Ramos (cell line): ENCODE data around the gene SPDYE2B.
"Not testable (repeated sequence)": the region's sequence is repeated elsewhere in the genome, so short reads cannot be mapped to it uniquely, and the experiment has no call there.

Experiments used
- in situ Hi-C: fragments of 300-500 bp; cut with MboI; formaldehyde crosslinking; loops from one replicate; pipeline ENCODE4 v1.14.3; 2022; ENCODE audit warnings: low sequenced_read_pairs; ENCODE audit not compliant: unreplicated experiment

SPDYE2B gene

DNA sequence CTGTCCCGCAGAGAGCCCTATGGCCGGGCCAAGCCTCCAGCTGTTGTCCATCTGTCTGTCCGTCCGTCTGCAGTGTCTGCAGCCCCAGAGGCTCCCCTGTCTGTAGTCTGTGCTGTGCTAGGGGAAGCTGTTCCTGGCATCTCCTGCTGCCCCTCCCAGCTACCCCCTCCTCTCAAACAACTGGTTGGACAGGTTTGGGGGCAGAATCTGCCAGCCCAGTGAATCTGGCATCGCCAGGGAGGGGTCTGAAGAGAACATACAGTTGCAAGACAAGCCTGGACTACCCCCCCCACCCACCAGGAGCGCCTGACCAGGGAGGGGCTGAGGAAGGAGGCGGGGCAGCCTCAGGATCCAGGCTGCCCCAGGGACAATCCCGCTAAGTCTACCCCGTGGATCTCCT lies 7.4 kb upstream of the SPDYE2B start, which contains the start of gene UPK3BL1:
Gene UPK3BL1, minus strand, starts transcription at position 101 of the 400 bp plus-strand sequence. Its CDS starts 50 bp downstream, at position 51.
- in situ Hi-C loops, result not testable (repeated sequence)

DNA sequence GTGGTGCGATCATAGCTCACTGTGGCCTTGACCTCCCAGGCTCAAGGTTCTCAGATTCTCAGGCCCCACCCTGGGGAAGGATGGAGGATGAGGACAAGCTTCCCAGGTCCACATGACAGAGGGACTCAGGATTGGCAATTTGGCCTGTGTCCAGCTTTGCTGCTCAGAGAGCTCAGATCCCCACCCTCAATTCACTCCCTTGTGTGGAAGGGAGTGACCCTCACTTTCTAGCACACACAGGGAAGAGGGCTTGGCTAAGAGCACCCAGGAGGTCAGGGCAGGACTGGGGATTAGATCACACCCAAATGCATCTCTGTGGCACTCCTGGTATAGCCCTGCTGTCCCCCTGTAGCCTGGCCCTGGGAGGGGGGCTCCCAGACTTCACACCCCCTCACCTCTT lies 6.7 kb upstream of the SPDYE2B start:
- in situ Hi-C loops, result not testable (repeated sequence)

DNA sequence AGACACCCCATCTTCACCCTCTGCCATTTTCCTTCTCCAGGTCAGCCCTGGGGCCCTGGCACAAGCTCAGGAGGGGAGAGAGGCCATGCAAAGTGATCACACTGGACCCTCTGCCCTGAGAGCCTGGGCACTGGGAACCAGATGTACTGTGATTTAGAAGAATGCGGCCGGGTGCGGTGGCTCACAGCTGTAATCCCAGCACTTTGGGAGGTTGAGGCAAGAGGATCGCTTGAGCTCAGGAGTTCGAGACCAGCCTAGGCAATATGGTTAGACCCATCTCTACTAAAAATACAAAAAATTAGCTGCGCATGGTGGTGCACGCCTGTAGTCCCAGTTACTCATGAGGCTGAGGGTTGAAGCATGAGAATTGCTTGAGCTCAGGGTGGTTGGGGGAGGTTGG lies 2.3 kb upstream of the SPDYE2B start:
- in situ Hi-C loops, result not testable (repeated sequence)

DNA sequence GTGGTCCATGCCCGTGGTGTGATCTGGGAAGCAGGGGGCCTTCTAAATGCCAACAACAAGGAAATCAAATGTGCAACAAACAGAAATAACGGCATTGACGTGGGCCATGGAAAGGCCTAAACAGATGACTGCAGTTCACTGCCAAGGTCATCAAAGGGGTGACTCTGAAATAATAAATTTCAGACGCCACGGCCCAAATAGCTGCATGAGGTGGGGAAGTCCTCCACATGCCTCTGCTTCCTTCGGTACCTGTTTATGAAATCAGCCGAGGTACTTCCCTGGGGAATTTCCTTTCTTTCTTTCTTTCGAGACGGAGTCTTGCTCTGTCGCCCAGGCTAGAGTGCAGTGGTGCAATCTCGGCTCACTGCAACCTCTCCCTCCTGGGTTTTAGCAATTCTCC lies 14.6 kb downstream of the SPDYE2B start:
- in situ Hi-C loops, result not testable (repeated sequence)

DNA sequence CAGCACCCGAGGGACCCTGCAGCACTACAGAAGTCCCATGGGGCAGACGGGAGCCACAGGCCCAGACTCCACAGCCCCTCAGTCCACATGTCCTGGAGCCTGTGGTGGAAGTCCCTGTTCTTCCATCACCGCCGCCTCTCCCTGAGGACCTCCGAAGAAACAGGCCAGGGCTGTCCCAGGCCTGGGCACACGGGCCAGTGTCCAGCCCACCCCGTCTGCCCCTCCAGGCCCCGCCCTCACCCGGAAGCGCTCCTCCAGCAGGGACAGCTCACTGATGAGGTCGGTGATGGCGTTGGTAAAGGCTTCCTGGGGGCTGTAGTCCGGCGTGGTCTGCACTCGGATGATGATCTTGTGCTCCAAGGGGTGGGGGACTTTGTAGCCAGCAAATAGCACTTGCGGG lies 16.7 kb downstream of the SPDYE2B start:
- in situ Hi-C loops, result not testable (repeated sequence)

DNA sequence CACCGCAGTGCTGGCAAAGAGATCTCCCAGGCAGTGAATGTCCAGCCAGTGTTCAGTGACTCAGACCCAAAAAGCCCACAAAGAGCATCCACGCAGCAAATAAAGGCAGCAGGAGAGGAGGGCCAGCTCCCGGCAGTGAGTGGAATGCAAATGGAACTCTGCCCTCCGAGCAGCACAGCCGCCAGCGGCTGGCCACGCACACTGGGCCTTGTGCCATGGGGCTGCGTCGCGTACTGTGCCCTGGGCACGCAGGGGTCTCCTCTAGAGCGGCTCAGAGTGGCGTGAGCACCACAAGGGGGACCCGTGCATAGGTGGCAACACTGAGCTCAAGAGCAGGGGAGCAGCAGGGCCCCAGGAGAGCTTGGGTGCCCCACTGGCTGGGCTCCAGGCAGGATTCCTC lies 17.4 kb downstream of the SPDYE2B start:
- in situ Hi-C loops, result not testable (repeated sequence)

DNA sequence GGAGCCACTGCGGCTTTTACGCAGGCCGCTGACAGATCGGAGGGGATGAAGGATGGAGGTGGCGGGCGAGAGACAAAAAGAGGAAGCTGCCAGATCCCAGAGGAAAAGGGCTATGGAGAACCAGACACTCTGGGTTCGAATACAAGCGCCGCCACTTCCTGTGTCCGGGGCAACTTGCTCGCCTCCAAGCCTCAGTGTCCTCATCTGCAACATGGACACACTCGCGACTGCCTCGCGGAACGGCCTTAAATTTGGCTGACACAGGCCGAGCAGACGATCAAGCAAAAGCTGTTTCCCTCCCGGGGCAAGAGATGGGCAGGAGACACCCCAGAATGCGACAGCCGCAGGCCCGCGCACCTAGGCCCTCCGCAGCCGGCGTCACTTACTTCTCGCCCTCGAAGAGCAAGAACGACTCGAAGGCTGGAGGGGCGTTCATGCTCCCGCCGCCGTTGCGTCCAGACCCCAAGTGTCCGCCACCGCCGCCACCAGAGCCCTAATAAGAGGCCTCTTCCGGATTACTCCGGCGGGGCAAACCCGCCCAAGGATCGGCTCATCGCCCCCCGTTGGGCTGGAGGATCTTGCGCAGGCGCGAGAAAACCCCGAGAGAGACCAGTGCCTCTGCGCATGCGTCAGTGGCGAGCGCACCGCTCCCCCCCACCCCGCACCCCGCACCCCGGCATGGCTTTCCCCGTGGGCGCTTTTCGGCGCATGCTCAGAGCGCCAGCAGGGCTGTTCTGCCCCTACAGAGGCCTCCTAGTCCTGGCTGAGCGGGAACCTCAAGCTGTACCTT lies 21.2 kb downstream of the SPDYE2B start, which contains the start of gene POLR2J2:
Gene POLR2J2, minus strand, starts transcription at position 498 of the 790 bp plus-strand sequence. Its CDS starts 62 bp downstream, at position 436.
- in situ Hi-C loops, result not testable (repeated sequence)

DNA sequence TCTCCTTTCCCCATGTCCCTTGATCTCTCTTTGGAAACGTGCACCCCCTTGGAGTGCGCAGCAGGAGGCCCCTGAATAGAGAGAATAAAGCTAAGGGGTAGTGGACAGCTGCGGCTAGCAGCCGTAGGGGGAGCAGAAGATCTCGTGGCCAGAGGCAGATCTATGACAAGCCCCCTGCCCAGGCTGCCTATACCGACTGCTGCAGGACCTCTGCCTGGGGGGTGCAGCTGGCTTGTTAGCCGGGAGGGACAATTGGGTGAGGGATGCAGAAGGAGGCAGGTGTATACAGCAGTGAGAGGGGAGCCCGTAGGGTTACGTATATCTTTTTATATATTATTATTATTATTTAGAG lies 21.8 kb downstream of the SPDYE2B start:
- in situ Hi-C loops, result not testable (repeated sequence)

DNA sequence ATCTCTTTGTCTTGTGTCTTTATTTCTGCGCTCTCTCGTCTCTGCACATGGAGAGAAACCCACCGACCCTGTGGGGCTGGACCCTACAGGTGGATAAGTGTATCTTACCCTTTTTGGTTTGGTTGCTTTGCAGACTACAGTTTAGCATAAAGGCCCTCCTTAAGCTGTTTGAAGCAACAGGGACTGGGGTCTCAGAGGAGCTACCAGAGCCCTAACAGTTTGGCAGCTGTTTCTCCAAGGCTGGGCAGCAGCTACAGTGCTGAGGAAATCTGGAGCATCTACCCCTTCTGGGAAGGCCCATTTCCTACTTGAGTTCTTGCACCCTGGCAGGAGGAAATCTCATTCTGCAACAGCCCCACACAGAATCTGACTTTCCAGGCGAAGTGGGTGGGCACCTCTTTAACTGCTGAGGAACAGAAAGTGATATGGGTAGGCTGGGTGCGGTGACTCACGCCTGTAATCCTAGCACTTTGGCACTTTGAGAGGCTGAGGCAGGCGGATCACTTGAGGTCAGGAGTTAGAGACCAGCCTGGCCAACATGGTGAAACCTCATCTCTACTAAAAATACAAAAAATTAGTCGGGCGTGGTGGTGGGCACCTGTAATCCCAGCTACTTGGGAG lies 23.4 kb downstream of the SPDYE2B start:
- in situ Hi-C loops, result not testable (repeated sequence)

DNA sequence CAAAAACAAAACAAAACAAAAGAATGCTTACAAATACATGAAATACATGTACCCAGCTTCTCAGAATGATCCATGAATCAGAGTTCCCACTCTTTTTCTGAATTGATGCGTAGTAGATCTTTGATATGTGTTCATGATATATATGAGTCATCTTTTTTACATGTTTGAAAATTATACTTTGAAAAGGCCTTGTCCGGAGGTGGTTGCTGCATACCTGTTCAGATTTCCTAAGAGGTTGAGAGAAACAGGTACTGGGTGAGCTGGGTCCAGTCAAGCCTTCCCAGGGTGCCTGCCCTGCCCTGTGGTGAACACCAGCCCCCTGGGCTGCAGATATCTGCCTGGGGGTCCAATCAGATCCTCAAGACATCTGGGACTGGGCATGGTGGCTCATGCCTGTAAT lies 25.4 kb downstream of the SPDYE2B start:
- in situ Hi-C loops, result not testable (repeated sequence)

DNA sequence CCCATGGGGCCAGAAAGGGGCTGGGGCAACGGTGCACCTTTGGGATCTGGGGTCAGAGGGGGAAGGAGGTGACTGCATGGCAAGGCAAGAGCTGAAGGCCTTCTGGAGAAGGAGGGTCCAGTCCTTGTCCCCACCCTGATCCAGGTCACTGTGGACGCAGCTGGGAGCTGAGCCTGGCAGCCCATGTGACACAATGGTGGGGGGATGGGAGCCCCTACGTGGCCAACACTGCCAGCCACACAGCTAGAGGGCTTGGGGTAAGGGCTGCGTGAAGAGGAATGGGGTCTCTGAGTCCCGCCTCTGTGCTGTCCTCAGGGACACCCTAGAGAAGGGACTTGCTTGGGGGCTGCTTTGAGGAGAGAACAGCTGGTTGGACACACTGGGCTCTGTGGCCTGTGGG lies 30.7 kb downstream of the SPDYE2B start:
- in situ Hi-C loops, result not testable (repeated sequence)

DNA sequence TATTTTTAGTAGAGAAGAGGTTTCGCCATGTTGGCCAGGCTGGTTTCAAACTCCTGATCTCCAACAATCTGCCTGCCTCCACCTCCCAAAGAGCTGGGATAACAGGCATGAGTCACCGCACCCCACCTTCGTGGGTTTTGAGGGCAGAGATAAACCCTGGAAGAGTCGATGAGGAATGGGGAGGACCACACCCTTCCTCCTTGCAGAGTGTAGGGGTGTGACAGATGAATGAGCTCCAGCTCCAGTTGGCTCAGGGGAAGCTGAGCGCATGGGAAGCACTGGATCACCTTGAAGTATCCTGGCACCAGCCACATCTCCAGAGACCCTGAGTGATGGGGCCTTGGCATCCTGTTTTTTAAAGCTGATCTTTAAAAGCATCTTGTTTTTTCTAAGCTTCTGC lies 32.4 kb downstream of the SPDYE2B start:
- in situ Hi-C loops, result not testable (repeated sequence)

DNA sequence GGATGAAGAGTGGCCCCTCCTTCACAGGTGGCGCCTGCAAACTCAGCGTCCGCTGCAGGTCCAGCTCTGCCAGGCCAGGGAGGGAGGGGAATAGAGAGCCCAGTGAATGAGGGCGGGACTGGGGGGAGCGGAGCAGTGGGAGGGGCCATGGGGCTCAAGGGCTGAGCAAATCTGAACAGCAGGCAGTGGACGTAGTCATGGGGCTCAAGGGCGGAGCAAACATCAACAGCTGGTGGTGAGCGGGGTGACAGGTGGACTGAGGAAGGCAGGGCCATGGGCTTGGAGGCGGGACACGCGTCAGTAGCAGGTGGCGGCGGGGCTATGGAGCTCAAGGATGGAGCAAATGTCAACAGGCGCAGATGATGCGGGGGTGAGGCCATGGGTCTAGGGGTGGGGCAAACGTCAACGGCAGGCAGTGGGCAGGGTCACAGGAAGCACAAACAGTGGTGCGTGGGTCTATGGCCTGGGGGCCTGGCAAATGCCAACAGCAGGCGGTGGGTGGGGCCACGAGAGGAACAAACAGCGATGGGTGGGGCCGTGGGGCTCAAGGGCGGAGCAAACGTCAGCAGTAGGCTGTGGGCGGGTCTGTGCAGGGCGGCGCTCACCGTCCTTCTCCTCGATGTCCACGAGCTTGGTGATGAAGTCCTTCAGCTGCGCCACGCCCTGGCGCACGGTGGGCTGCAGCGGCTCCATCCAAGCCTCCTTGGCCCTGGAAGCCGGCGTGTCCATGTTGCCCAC lies 38.3 kb downstream of the SPDYE2B start:
- in situ Hi-C loops, result not testable (repeated sequence)

DNA sequence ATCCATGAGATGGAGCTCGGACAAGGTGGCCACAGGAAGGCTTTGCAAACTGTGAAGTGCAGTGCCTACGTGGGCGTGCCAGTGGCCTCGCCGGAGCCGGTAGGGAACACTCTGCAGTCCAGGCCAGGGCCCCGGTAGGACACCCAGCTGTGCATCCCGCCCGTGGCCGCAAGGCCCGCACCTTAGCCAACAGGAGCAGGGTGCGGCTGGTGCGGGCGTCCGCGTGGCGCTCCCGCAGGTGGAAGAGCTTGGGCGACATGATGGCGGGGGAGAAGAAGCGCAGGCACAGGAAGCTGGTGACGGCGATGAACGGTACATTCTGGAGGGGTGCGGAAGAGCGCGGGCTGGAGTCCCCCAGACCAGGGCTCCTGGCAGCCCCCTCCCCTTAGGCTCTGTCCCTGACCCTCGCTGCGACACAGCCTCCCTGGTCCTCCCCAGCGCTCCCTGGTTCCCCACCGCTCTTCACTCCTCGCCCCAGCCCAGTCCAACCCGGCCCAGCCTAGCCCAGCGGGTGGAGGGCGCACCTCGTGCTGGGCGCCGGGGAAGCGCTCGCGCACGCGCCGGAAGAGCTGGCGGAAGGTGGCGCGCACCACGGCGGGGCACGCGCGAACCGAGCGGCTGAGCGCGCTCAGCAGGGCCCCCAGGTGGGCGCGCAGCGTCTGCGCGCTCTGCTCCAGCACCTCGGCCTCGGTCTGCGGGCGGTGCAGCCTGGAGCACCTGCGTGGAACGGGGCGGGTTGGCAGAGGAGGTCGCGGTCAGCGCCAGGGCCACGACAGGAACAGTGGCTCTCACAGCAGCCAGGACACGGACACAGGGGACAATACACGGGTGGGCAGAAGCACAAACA lies 39.5 kb downstream of the SPDYE2B start:
- in situ Hi-C loops, result not testable (repeated sequence)

DNA sequence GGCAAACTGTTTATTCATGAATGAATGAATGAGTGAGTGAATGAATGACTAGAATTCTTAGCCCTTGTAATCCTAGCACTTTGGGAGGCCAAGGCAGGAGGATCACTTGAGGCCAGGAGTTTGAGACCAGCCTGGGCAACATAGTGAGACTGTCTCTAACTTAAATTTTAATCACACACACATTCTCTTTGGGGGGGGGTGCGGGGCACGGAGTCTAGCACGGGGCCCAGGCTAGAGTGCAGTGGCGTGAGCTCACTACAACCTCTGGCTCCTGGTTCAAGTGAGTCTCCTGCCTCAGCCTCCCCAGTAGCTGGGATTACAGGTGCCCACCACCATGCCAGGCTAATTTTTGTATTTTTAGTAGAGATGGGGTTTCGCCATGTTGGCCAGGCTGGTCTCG lies 40.5 kb downstream of the SPDYE2B start:
- in situ Hi-C loops, result not testable (repeated sequence)

DNA sequence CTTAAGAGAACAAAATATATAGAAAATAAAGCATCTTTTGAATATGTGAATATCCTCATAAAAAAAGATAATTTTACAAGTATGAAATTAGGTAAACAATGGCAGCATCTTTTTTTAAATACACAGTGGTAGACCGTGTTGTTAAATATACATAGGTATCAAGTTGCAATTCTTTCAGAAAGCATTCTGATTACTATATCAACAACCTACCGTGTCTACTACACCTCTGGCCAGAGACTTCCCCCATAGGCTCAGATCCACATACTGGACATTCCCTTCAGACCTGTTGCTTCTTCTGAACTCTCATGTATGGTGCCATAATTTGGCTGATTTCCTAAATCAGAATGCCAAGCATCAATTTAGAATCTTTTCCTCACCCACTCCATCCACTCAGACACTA lies 43.9 kb downstream of the SPDYE2B start:
- in situ Hi-C loops, result not testable (repeated sequence)

DNA sequence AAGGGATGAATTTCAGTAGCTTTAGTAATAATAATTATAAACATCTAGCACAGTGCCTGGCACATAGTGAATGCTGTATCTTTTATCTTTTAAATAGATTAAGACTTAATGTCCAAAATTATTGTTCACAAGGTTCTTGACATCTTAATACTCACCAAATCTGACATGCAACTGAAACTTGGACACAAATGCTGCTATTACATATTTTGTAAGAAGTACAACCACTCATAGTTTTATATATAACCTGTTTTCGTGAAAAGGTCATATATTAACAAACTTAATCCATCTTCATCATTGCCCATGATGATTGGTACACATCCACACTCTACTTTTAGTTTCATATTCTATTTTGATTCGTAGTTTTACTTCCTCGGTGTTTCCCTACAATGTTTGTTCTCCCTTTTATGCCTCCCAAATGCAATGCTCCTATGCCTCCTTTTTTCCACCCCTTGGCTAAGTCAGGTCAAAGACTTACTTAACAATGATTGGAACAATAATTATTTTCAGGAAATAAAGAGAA lies 45.0 kb downstream of the SPDYE2B start:
- in situ Hi-C loops, result not testable (repeated sequence)

DNA sequence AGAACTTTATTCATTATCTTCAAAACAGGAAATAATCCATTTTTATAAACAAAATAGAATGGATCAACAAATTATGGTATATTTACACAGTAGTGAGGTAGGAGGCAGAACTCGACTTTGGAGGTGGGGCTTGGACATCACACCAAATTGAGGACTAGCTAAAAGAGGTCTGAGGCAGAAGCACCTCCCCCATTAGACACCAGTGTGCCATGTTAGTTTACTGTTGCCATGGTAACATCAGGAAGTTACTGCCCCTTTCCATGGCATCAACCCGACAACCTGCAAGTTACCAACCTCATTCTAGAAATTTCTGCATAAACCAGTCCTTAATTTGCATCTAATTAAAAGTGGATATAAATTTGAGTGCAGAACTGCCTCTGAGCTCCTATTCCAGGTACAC lies 45.9 kb downstream of the SPDYE2B start:
- in situ Hi-C loops, result not testable (repeated sequence)

DNA sequence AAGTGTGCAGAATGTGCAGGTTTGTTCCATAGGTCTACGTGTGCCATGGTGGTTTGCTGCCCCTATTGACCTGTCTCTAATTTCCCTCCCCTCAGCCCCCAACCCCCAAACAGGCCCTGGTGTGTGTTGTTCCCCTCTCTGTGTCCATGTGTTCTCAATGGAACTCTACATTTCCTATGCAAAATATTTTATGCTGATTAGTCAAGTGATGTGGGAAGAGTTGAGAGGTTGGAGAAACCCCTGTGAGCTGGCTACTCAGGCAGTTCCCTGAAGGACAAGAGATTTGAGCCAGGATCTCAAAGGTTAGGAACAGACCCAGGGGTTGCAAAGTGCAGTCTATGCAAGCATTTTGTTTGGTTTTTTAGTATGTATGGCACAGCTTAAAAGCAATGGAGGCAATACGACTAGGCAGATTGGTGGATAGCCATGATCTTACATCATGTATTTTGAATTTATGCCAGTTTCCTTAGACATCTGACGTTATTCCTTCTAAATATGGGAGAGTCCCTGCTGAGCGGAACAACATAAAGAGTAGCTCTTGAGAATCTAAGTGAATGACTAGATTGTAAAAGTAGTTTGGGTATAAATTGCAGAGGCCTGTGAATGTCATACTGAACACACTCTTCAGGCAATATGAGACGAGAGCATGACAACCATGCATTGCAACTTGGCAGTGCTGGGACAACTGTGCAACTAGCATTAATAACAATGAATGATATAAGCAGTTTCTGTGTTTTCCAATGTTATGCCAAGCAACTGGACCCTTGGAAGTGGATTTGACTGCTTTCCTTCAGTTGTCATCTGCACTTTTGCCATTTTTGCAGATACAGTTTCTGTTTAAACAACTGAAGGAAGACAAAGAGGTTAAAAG lies 47.8 kb downstream of the SPDYE2B start:
- in situ Hi-C loops, result not testable (repeated sequence)
